Jurkat, Clone E6-1 (cell line): Measurements from ENCODE around the gene RFTN1. TPM values are rescaled to one million over a fixed set of nuclear protein-coding genes. Genes with fewer than 3 reads are reported as not detected.
A peak's percentile ranks its signal among the peaks of the same experiment; 100 is the strongest.

Experiments used
- DNase-seq: peaks from one replicate; pipeline ENCODE4 v3.0.0-alpha.2; 2011; ENCODE audit warnings: low read depth, low spot score
- H3K4me3 ChIP-seq: 2 replicates; pipeline ENCODE4 v1.5.1; 2011; ENCODE audit warnings: mild to moderate bottlenecking, low read length, control low read depth, moderate library complexity
- polyA plus RNA-seq: library from polyadenylated mRNA; unstranded; fragments of >200 nt; gene quantifications from one replicate; pipeline ENCODE4 v1.2.1, GENCODE V29; 2012; ENCODE audit warnings: missing spikeins; ENCODE audit not compliant: insufficient read length, insufficient read depth

The RFTN1 gene
- polyA plus RNA-seq: 16.2 TPM

- H3K4me3 ChIP-seq: peak within 1 kb of the TSS; percentile 67
- DNase-seq: peak; percentile 33
Observed at GRCh38 chr3:16513141-16514020, at the start of gene RFTN1. Gene RFTN1 (minus strand): TSS chr3:16513699. CDS start chr3:16493869, 19,830 bp downstream.

DNA sequence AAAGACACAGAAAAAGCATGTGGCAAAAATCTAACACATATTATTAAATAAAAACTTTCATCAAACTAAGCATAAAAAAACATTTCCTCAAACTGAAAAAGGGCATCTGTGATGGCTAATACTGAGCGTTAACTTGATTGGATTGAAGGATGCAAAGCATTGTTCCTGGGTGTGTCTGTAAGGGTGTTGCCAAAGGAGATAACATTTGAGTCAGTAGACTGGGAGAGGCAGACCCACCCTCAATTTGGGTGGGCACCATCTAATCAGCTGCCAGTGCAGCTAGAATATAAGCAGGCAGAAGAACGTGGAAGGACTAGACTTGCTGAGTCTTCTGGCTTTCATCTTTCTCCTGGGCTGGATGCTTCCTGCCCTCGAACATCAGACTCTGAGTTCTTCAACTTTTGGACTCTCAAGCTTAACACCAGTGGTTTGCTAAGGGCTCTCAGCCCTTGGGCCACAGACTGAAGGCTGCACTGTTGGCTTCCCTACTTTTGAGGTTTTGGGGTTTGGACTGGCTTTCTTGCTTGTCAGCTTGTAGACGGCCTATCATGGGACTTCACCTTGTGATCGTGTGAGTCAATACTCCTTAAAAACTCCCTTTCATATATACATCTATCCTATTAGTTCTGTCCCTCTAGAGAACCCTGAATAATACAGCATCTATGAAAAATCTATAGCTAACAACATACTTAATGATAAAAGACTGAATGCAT is 46.3 kb upstream of the RFTN1 start:
- H3K4me3 ChIP-seq: no peak overlapping the region
- DNase-seq: no peak

DNA sequence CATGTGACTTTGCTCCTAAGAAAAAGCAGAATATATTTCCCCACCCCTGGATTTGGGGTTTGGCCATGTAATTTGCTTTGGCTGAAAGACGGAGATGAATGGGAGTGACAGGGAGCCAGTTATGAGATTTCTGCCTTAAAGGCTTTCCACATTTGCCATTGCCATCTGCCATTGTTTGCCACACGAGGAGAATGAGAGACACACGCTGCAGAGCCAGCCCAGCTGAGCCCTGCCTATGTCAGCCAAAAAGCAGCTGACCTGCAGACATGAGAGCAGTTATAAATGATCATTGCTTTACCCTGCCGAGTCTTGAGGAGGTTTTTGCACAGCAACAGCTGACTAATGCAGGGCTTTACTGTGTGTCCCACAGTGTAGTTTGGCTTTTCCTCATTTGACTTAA is 40.6 kb upstream of the RFTN1 start:
- no peak for DNase-seq
- H3K4me3 ChIP-seq: no peak overlapping the region

DNA sequence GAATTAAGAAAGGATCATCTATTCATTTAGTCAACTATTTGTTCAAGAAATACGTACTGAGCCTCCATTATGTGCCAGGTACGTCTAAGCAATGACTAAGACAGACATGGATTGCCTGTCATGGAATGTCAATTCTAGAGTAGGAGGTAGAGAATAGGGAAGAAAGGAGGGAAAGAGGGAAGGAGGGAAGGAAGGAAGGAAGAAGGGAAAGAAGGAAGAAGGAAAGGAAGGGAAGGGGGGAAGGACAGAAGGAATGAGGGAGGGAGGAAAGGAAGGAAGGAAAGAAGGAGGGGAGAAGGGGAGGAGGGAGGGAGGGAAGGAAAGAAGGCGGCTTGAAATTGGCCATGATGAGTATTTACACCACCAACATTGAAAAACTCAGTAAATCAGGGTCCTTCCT is 39.3 kb upstream of the RFTN1 start:
- no peak overlapping the region for H3K4me3 ChIP-seq
- DNase-seq: no peak

- DNase-seq: no peak
- H3K4me3 ChIP-seq: no peak overlapping the region
Observed at GRCh38 chr3:16551342-16551976, 38.0 kb upstream of the RFTN1 start.

DNA sequence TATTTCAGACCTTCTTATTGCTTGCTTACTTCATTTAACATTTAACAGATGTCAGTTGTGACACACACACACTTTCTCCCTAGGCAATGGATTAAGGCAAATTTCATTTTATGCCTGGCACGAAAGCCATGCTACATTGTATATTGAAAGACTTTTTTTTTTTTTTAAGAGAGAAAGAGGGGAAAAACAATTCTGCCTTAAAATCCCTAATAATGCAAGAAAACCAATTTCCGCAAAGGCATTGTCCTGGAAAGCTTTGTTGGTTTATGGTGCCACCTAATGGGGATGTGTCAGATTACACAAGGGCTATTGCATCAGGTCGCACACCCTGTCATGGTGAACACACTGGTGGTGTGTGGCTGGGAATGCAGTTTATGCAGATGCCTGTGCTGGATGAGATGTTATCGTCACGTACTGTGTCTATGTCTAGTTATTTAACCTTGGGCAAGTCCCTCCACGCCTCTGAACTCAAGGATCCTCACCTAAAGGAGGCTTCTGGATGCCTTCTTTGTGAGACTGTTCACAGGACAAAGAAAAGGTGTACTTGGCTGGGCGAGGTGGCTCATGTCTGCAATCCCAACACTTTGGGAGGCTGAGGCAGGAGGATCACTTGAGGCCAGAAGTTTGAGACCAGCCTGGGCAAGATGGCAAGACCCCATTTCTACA is 37.3 kb upstream of the RFTN1 start:
- DNase-seq: peak; percentile 89
- H3K4me3 ChIP-seq: no peak overlapping the region

GRCh38 chr3:16550305-16550675 is 36.8 kb upstream of the RFTN1 start:
- no peak for DNase-seq
- H3K4me3 ChIP-seq: no peak overlapping the region

DNA sequence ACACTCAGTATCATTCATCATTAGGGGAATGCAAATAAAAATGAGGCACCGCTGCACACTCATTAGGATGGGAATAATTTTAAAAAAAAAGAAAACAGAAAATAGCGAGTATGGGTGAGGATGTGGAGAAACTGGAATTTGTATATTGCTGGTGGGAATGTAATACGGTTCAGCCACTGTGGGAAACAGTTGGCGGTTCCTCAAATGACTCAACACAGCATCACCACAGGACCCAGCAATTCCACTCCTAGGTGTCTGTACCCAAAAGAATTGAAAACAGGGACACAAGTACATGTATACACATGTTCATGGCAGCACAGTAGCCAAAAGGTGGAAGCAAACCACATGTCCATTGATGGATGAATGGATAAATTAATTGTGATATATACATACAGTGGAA is 35.2 kb upstream of the RFTN1 start:
- DNase-seq: no peak
- no peak overlapping the region for H3K4me3 ChIP-seq

DNA sequence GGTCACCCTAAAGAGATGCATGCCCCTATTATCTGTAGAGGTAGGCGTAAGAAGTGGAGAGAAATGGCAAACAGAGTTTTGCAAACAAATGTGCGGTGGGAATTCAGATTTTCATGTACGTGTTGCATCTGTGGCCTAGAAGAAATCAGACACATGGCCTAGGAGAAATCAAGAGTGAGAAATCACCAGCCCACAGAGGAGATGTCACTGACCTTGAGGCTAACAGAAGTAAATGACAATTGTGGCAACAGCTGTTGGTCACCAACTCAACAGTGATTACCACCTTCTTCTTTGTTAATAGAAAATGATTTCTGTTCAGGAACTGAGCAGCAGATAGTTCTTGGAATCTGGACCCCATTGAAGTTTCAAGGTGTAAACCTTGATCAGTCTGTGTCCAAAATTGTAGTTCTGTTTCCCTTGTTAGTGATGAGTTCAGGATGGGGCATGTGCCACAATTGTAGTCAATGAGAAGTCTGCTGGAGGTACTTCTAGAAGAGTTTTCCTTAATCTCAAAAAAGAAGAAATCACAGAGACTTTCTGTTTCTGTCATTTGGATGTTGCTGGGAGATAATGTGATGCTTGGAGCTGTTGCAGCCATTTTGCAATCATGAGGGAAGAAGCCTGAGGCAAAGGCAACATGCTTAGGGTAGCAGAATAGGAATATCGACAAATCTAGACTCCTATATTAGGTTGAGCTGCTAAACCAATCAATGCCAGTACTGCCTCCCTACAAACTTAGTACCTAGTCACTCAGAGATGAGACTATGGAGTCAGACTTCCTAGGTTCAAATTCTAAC is 34.3 kb upstream of the RFTN1 start:
- no peak overlapping the region for H3K4me3 ChIP-seq
- DNase-seq: no peak

DNA sequence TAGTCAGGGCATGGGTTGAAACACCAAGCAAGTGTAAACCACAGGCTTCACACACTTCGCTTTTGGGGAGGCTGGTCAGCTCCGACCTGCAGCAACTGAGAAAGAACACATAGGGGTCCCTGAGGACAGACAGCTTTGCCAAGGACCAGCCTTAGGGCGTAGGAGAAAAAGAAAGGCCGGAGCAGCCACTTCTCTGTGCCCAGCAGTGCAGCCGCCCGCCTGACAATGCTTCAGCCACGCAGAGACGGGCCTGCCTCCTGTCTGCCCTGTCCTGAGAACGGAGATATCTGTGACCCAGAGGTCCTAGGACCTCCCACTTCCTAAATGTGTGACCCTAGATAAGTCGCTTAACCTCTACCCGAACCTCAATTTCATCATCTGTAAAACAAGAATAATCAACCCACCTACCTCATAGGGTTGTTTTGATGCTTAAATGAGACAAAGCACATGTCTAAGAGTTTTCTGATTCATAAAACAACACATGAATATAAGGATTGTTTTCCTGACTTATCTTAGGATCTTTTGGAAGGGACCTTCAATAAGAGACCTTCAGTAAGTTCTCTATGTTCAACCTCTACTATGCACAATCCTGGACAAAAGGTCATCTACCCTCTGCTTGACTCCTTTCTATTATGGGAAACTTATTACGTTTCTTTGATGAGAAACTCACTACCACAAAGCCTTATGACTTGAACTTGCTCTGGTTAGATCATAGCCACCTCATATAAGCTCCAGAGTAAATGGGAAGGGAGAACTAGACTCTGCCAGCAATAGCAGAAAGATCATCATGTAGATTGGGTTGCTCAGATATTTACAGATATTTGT is 32.9 kb upstream of the RFTN1 start:
- H3K4me3 ChIP-seq: no peak overlapping the region
- no peak for DNase-seq

DNA sequence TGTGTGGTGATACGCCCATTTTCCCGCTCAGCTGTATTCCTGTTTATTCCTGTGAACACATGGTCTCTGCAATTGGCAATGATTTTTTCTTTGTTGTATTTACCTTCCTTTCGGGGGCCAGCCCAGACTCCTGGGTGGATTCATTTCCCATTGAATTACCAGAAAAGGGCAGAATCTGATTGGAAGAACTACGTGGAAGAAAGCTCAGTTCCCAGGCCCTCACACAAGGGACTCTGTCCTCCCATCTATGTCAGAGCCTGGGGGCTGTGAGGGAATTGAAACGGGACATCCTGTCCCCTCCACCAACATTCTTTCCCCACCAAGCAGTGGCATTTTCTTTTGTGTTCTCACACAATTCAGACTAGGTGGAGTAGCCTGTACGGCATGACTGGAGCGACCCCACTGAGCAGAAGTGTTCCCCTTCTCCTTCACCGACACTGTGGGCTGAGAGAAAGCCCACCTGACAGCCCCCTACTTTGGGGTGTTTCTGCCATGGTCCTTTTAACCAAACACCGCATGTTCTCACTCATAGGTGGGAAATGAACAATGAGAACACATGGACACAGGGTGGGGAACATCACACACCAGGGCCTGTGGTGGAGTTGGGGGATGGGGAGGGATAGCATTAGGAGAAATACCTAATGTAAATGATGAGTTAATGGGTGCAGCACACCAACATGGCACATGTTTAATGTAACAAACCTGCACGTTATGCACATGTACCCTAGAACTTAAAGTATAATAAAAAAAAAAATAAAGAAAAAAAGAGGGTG is 32.1 kb upstream of the RFTN1 start:
- DNase-seq: no peak
- H3K4me3 ChIP-seq: no peak overlapping the region

DNA sequence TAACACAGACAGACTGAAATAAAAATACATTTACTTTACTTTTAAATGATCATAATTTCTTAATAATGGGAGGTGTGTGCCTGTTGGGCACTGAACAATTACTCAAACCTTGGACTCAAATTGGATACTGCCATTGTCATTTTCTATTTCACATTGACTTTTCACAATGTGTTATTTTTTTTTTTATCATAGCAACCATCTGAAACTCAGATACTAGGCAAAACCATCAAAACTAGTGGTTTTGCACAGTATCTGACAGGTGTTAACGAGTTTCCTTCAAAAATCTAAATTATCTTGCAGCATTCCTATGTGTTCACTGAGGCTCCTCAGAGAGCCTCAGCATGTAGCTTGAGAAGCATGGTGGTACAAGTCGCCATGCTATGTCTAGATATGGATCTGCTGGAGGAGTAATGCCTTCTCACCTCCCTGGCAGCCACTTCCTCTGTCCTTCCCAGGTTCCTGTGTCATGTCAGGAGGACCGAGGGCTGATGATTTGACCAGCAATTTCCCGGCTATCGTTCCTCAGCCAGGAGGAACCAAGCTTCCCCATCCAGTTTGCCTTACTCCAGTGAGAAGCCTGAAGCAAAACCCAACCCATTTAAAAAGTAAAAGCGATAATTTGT is 29.9 kb upstream of the RFTN1 start:
- DNase-seq: peak; percentile 21
- no peak overlapping the region for H3K4me3 ChIP-seq

GRCh38 chr3:16538507-16538906 is 25.0 kb upstream of the RFTN1 start:
- no peak overlapping the region for H3K4me3 ChIP-seq
- no peak for DNase-seq

GRCh38 chr3:16536996-16537395 is 23.5 kb upstream of the RFTN1 start:
- no peak for DNase-seq
- no peak overlapping the region for H3K4me3 ChIP-seq

DNA sequence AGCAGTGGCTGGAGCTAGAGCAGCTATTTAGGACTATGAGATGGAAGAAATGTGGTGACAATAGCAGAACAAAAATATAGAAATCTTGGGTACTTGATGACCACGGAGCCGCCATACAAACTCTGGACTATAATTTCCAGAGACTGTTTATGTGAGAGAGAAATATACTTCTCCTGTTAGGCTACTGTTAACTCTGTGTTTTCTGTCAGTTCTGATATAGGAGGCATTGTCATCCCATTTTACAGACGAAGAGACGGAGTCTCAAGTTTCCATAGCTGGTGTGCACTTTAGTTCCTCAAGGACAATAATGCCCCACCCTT is 22.8 kb upstream of the RFTN1 start:
- DNase-seq: no peak
- no peak overlapping the region for H3K4me3 ChIP-seq

DNA sequence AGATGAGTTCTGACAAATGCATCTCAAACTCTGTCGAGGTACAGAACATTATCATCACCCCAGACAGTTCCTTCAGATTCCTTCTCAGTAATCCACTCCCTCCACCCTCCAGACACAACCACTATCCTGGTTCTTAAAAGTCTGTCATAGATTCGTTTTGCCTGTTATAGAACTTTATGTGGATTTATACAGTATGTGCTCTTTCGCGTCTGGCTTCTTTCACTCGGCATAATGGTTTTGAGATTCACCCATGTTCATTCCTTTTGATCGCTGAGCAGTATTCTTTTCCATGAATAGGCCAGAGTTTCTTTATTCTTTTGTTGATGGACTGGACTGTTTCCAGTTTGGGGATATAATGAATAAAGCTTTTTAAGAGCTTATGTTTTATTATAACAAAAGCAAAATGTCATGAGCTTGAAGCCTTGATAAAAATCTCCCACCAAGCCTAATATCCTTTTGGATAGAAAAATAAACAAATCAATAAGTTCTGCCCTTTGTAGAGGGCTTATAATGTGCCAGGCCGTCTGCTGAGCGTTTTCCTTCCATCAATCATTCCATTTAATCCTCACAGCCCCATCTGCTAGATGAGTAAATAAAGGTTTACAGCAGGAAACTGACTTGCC is 21.3 kb upstream of the RFTN1 start:
- DNase-seq: no peak
- H3K4me3 ChIP-seq: no peak overlapping the region
